GM12872 (cell line): ENCODE results near the gene HLCS.

ENCODE experiments used
- TF ChIP-seq, protein P1 (sequence below): IDR thresholded peaks from 3 replicates; pipeline ENCODE4 v1.5.1; 2011; ENCODE audit warnings: low read depth, mild to moderate bottlenecking, low read length, moderate library complexity; ENCODE audit not compliant: insufficient read depth

HLCS gene

DNA sequence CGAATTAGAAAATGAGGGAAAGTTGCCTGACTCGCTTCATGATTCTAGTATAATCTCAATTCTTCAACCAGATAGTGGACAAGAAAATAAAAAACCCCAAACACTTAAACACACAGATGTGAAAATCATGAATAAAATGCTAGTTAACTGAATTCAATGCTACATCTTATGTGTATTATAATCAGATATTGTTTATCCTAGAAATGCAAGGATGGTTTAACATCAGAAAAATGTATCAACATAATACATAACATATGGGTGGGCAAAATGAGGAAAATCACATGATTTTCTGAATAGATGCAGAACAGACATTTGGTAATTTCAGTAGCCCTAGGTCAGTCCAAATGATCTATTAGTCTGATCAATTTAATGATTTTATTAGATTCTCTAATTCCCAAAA, 170.4 kb downstream of the HLCS start:
- TF ChIP-seq, protein P1, sequence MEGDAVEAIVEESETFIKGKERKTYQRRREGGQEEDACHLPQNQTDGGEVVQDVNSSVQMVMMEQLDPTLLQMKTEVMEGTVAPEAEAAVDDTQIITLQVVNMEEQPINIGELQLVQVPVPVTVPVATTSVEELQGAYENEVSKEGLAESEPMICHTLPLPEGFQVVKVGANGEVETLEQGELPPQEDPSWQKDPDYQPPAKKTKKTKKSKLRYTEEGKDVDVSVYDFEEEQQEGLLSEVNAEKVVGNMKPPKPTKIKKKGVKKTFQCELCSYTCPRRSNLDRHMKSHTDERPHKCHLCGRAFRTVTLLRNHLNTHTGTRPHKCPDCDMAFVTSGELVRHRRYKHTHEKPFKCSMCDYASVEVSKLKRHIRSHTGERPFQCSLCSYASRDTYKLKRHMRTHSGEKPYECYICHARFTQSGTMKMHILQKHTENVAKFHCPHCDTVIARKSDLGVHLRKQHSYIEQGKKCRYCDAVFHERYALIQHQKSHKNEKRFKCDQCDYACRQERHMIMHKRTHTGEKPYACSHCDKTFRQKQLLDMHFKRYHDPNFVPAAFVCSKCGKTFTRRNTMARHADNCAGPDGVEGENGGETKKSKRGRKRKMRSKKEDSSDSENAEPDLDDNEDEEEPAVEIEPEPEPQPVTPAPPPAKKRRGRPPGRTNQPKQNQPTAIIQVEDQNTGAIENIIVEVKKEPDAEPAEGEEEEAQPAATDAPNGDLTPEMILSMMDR, result no peak

DNA sequence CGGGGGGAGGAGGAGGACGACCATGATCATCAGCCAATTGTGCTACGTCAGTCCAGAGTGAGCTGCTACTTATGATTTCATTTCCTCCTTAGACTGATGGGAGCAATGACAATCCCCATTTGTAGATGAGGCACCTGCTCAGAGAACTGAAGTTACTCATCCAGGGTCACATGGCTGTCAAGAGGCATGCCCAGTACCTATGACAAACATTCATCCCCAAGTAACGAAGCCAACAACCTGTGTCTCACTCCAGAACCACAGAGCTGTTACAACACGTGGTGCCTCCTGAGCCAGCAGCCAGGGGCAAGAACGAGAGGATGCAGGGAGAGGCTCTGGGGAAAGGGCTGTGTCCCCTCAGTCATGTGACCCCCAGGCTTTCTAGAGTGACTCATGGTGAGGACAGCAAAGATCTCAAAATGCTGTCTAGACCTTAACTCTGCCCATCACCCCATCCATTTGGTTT, 173.9 kb downstream of the HLCS start:
- TF ChIP-seq, protein P1, result no peak

DNA sequence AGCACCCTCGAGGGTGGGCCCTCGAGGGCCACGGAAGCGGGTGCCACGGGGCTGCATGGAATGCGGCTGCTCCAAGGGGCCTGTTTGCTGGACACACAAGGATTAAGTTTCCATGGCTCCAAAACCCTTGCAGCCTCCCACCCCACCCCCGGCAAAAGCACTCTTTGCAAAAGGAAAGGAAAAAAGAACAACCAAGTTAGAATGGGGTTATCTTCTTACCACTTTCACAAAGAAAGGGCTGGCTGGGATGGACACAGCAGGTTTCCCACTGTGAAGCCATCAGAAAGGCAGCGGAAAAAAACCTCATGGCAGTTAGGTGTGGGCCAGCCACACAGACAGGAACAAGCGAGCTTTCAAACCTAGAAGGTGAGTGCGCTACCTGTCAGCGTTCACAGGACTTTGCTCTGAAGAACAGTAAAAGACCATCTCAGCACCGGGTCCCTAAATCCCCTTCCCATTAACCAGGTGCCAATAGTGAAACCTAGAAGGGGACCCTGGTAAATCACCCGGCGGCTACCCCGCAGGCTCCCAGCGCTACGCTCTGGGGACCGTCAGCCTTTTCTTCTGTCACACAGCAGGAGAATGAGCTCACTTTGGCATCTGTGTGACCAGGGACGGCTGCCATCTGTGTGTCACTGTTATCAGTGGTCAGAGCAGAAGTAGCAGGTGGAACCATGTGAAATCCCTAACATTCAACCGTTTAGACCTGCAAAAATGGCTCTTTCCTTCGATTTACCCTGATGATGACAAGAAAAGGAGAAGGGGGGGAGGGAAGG, 174.6 kb downstream of the HLCS start:
- TF ChIP-seq, protein P1, result no peak

DNA sequence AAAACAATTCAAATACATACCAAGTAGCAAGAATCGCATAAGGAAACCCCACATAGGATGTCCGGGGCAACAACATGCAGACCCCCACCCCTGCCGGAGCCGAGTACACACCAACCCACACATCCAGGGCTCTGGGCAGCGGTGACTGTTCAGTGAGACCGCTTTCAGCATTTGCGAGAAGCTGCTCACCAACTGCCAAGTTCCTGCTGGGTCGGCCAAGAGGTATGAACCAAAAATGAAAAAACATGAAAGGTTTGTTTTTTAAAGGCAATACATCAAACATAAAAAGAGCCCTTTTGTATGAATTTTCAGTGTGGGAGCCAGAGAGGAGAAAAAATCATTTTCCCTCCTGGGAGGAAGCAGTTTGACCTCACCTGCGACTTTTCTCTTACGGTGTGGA, 175.3 kb downstream of the HLCS start:
- TF ChIP-seq, protein P1, result no peak

DNA sequence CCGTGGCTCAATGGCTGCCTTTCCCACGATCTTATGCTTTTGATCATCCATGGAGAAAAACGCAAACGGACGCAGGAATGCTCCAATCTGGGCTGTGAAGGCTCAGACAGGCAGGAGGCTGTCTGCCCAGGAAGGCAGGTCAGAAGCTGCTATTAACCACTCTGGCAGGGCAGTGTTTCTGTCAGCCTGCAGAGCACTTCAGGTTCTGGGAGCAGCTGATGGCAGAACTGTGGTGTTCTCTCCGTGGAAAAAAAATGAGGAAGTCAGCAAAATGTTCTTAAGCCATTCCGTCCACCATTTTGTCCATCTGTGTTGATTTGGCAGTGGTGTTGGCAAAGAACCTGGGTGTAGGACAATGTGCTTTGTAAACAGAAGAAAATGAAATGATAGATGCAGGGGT, 175.9 kb downstream of the HLCS start:
- TF ChIP-seq, protein P1, result no peak

DNA sequence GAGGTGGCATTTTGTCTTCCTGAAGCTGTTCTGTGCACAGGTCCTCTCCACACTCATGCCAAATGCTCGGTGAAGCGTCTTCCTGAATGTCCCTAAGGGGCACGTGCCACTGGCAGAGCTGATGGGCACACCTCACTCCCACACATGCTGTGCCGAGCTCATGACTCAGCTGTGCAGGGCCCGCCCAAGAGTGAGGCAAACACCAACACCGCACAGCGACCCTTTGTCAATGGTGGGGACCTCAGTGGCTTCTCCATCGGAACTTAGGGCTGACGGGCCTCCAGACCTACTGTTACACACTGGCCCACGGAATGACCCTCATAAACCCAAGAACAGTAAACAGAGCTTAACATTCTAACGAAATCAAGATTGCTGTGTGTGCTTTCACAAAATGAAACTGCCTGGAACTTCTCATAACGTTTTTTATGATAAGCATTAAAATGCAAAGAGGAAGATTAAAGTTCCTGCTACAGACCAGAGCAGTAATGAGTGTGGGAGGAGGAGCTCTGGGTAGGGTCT, 178.3 kb downstream of the HLCS start:
- TF ChIP-seq, protein P1, result no peak

DNA sequence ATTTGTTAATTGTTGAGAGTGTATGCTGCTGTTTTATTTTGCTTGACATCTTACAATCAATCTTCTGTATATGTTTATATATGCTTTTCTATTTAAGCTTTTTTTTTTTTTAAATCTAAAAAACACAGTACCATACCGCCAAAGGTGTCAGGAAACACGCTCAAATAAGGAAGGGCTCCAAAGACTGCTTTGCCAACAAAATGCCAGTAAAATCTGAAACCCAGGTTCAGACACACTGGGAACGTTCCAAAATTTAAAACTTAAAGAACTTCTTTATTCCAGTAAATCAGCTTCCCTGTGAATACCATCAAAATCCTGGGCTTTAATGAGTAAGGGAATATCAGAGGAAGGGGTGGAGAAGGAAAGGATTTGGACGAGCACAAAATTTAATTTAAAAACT, 180.3 kb downstream of the HLCS start:
- TF ChIP-seq, protein P1, result no peak
